Panc1 (cell line): ENCODE results near the gene SLC5A11. TPM values are rescaled to one million over a fixed set of nuclear protein-coding genes. Genes with fewer than 3 reads are reported as not detected.

Experiments used
- ATAC-seq: fragments of 200-7000 bp; cut with Tn5 transposase; 2 replicates; pipeline ENCODE4 v1.9.1; 2020; ENCODE audit warnings: mild to moderate bottlenecking, moderate library complexity
- BruUV-seq: library from RNA; stranded (reverse); fragments of 400-500 nt; replicated peaks from 2 replicates; lab custom pipeline; 2021; lab: Mats Ljungman, UMichigan
- CTCF ChIA-PET: fragments of 300-600 bp; sonication (Branson Sonifier 250); formaldehyde crosslinking; loops from one replicate; lab custom pipeline; 2022; ENCODE audit warnings: antibody characterized with exemption; lab: Charles Lee
- POLR2A ChIA-PET: fragments of 300-600 bp; sonication (Branson Sonifier 250); formaldehyde crosslinking; loops from one replicate; lab custom pipeline; 2022; ENCODE audit warnings: antibody characterized with exemption; lab: Charles Lee
- DNase-seq: peaks from one replicate; pipeline ENCODE4 v3.0.0-alpha.2; 2010; ENCODE audit warnings: low read depth, low spot score
- H3K27ac ChIP-seq: 2 replicates; pipeline ENCODE4 v1.5.1; 2011; ENCODE audit warnings: mild to moderate bottlenecking, low read length, inconsistent platforms
- H3K27me3 ChIP-seq: fragments of 200-500 bp; sonication (Bioruptor generic); 2 replicates; pipeline ENCODE4 v1.6.0; 2014; ENCODE audit warnings: low read length, inconsistent platforms; ENCODE audit not compliant: control insufficient read depth, insufficient read depth
- H3K36me3 ChIP-seq: fragments of 200-500 bp; sonication (Bioruptor generic); 2 replicates; pipeline ENCODE4 v1.5.1; 2014; ENCODE audit warnings: inconsistent platforms, mild to moderate bottlenecking, low read length, moderate library complexity; ENCODE audit not compliant: control insufficient read depth, insufficient read depth
- H3K4me1 ChIP-seq: 2 replicates; pipeline ENCODE4 v1.5.1; 2011; ENCODE audit warnings: inconsistent platforms, mild to moderate bottlenecking, low read length, moderate library complexity; ENCODE audit not compliant: control insufficient read depth, insufficient read depth
- H3K4me3 ChIP-seq, 2 experiments: 2 replicates each; pipeline ENCODE4 v1.5.1; 2011 to 2012; ENCODE audit warnings: low read depth in 2 of 2, low read length in 2 of 2, mild to moderate bottlenecking in 2 of 2, inconsistent platforms in 1 of 2, moderate library complexity in 1 of 2
- H3K9me3 ChIP-seq: fragments of 200-500 bp; sonication (Bioruptor generic); 2 replicates; pipeline ENCODE4 v1.5.1; 2014; ENCODE audit warnings: low read depth, mild to moderate bottlenecking, inconsistent platforms, low read length, moderate library complexity; ENCODE audit not compliant: control insufficient read depth, insufficient read depth
- CTCF ChIP-seq: fragments of 450-650 bp; IDR thresholded peaks from 2 replicates; pipeline ENCODE4 v1.5.1; 2017; ENCODE audit warnings: mild to moderate bottlenecking
- POLR2AphosphoS5 ChIP-seq: IDR thresholded peaks from 2 replicates; pipeline ENCODE4 v1.6.1; 2012; ENCODE audit warnings: mild to moderate bottlenecking, low read depth, low read length, moderate library complexity
- REST ChIP-seq, 2 experiments: IDR thresholded peaks; 2 replicates each; pipeline ENCODE4 v1.6.1; 2011 to 2012; ENCODE audit warnings: low read depth in 2 of 2, control low read depth in 1 of 2, low read length in 1 of 2, mild to moderate bottlenecking in 1 of 2, moderate library complexity in 1 of 2; ENCODE audit not compliant: insufficient read depth in 1 of 2
- SIN3A ChIP-seq: IDR thresholded peaks from 2 replicates; pipeline ENCODE4 v1.6.1; 2012; ENCODE audit warnings: low read depth, mild to moderate bottlenecking, low read length, moderate library complexity, borderline replicate concordance; ENCODE audit not compliant: insufficient read depth
- TCF7L2 ChIP-seq: IDR thresholded peaks from 2 replicates; pipeline ENCODE4 v1.6.1; 2011; ENCODE audit warnings: mild to moderate bottlenecking, low read depth, low read length, inconsistent platforms
- in situ Hi-C: cut with HindIII; loops from 2 replicates; pipeline ENCODE4 v1.10.0; 2016; ENCODE audit warnings: low sequenced_read_pairs, low pct_unique_long_range_greater_than_20kb
- intact Hi-C: fragments of 100-400 bp; cut with micrococcal nuclease; formaldehyde crosslinking; loops from one replicate; pipeline ENCODE4 v1.10.0; 2022; ENCODE audit not compliant: unreplicated experiment
- total RNA-seq: library from RNA; stranded (reverse); gene quantifications from one replicate; pipeline ENCODE4 v1.2.1, GENCODE V29; 2021; ENCODE audit not compliant: unreplicated experiment

Gene SLC5A11
- total RNA-seq, 1 experiment from 2014 or later = 0.13 TPM

GRCh38 chr16:24871891-24872290, 26.1 kb downstream of the SLC5A11 start:
- DNase-seq (no peak), ATAC-seq (no peak)
- ChIA-PET CTCF (no interaction called here), POLR2A (no interaction called here)
- no peaks in the 10 kb centered on the region for H3K36me3 ChIP-seq
- no TSS peak for BruUV-seq
- H3K27me3 ChIP-seq = no peaks in the 10 kb centered on the region
- H3K9me3 ChIP-seq = no peaks in the 10 kb centered on the region
- H3K4me1 ChIP-seq = no peaks in the 10 kb centered on the region
- no peak for TF ChIP-seq TCF7L2
- no peak for TF ChIP-seq POLR2AphosphoS5
- no peak for TF ChIP-seq SIN3A
- TF ChIP-seq CTCF = no peak
- no peak for TF ChIP-seq REST (IDR thresholded peaks at IDR 0.05; ENCODE audit: insufficient read depth in 1 of 2, low read depth in 2 of 2, low read length in 1 of 2)
- in situ Hi-C loops = no loop called here
- H3K4me3 ChIP-seq = no peak overlapping the region
- intact Hi-C loops = no loop called here
- H3K27ac ChIP-seq = no peak overlapping the region

- in situ Hi-C loops = no loop called here
- Histone ChIP-seq H3K4me1 (no peaks in the 10 kb centered on the region), H3K36me3 (no peaks in the 10 kb centered on the region), H3K9me3 (no peaks in the 10 kb centered on the region), H3K27me3 (no peaks in the 10 kb centered on the region), H3K27ac (no peak overlapping the region), H3K4me3 (no peak overlapping the region)
- no TSS peak for BruUV-seq
- intact Hi-C loops = no loop called here
- ATAC-seq = no peak
- DNase-seq = no peak
- TF ChIP-seq POLR2AphosphoS5 (no peak), CTCF (no peak), TCF7L2 (no peak)
- ChIA-PET CTCF (interaction anchor here (0.7 kb wide), 2 partner anchors 11 to 346 kb away, joined by 4 to 6 read pairs; no protein-coding TSS in a partner anchor), POLR2A (interaction anchor here (0.5 kb wide), 1 partner anchor 178 kb away, joined by 6 read pairs; no protein-coding TSS in a partner anchor)
These were observed 27.3 kb downstream of the SLC5A11 start for GRCh38 chr16:24873028-24873427.
